Head of caudate nucleus (tissue), 42 donors: ENCODE measurements around the gene EPHA6.
A peak's percentile ranks its signal among the peaks of the same experiment; 100 is the strongest.
"Not testable (repeated sequence)": the region's sequence is repeated elsewhere in the genome, so short reads cannot be mapped to it uniquely, and the experiment has no call there.

ENCODE experiments used
- DNase-seq, 42 donors: peaks; one replicate each; pipeline versions ENCODE4 v3.0.0 to v3.0.0-alpha.2; 2020 to 2021; ENCODE audit warnings: mixed read lengths in 7 of 42
- intact Hi-C: fragments of 100-400 bp; cut with DNase I; formaldehyde crosslinking; loops from one replicate; pipeline ENCODE4 v1.15.0; 2022

EPHA6 gene

GRCh38 chr3:97353176-97353575 is 538.8 kb downstream of the EPHA6 start:
- intact Hi-C loops: no loop called here
- no peak for DNase-seq

- DNase-seq: peak in 8 of 42 donors; percentile 6 to 23 (median 12)
- intact Hi-C loops: no loop called here
Observed at GRCh38 chr3:97359977-97360376, 545.6 kb downstream of the EPHA6 start.

- intact Hi-C loops: no loop called here
- no peak for DNase-seq
Observed at GRCh38 chr3:97360804-97361203, 546.4 kb downstream of the EPHA6 start.

DNA sequence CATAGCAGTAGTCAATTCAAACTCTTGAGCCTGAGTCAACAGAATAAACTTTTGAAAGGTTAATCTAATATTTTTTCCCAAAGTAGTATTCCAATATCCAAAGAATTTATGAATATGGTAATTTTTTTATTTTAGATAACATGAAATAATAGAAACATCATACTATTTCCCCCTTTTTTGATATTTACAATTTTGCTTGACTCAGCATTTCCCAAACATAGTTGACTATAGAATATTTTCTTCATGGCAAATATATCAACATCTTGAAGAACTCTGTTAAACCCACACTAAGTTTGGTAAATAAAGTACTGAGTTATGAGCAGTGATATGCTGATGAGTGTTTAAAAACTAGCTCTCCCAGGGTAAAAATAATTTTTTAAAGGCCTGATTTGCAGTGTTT is 570.2 kb downstream of the EPHA6 start:
- no peak for DNase-seq
- intact Hi-C loops: no loop called here

DNA sequence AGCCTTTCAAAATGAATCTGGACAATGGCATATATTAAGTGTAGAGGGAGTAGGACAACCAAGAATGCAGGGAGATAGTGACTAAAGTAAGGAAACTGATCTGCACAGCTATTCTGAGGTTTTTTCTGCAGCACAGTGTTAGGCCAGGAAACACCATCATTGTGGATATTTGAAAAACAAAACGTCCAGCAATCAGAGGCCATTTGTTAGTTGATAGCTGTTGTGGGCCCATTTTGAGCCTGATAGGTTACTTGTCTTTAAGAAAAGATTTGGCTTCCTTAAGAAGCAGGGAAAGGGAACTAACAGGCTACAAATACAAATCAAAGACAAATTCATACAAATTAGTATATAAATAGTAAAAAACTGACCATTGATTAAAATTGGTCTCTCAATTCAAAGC is 574.4 kb downstream of the EPHA6 start:
- DNase-seq: no peak
- intact Hi-C loops: no loop called here

DNA sequence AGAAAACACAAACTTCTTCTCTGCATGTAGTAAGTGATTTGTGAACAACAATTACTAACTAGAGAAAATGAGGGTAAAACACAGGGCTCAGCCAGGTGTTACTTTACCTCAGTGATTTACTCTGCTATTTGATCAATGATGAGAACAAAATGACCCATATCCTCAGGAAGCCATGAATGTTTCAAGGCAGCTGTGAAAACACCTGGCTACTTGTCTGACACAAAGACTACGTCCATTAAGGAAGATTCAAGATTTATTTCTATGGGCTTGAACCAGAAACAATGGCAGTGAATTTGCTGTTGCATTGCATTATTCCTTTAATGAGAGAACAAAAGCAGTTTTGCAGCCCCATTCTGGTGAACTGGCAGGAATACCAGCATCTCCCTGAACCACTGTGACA is 575.5 kb downstream of the EPHA6 start:
- no peak for DNase-seq
- intact Hi-C loops: no loop called here

DNA sequence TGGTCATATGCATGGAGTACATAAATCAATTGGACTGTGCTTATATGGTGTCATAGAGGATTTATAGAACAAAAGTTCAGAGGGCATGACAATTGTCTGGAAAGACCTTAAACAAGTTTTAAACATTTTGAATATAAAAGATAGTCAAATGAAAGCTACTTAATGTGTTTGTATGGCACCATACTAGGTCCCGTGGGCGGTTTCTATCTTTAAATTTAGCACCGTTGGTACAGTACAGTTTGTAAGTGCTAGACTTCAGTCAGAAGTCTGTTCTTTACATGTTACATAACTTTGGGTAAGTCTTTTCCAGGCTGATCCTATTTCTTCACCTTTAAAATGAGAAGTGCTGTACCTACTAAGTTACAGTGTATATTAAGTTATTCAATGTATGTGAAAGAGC is 576.8 kb downstream of the EPHA6 start:
- intact Hi-C loops: no loop called here

GRCh38 chr3:97409612-97410011 is 595.2 kb downstream of the EPHA6 start:
- no peak for DNase-seq
- intact Hi-C loops: no loop called here

More for the DNA sequence above, 576.8 kb downstream of the EPHA6 start:
- DNase-seq: peak in 29 of 42 donors; percentile 4 to 75 (median 38)

DNA sequence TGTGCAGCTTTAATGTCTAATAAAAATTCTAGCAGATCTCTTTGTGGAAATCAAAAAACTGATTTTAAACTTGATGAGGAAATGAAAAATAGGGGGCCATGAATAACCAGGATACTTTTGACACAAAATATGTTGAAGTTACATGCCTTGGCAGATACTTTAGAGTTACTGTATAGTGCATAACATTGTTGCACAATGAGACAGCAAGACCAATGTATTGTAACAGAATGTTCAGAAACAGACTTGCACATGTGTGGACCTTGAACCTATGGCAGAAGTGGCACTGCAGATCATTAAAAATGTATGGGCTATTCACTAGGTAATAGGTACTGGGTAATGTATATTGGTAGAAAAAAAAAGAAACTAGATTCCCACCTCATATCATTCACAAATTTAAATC is 607.2 kb downstream of the EPHA6 start:
- intact Hi-C loops: no loop called here
- no peak for DNase-seq

DNA sequence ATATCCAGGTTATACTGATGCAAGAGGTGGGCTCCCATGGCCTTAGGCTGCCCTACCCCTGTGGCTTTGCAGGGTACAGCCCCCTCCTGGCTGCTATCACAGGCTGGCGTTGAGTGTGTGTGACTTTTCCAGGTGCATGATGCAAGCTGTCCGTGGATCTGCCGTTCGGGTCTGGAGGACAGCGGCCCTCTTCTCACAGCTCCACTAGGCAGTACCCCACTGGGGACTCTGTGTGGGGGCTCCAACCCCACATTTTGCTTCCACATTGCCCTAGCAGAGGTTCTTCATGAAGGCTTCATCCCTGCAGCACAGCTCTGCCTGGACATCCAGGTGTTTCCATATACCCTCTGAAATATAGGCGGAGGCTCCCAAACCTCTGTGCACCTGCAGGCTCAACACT is 610.6 kb downstream of the EPHA6 start:
- intact Hi-C loops: no loop called here
- DNase-seq: no peak

DNA sequence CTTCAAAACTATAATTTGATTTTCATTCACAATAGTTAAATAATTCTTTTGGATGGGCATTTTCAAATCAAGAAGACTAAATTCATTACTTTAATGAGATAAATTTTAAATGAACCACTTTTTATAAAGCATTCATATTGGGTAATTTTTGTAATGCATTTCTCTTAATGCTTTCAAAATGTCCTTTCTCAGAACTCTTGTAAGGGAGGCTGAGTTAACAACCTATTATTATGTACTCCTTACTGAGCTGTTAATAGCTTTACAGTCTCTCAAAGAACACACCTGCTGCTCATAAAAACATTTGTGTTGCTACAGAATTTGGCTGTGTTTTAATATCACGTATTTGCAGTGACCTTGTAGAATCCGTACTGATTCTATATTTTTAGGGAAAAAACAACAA is 616.2 kb downstream of the EPHA6 start:
- intact Hi-C loops: no loop called here

DNA sequence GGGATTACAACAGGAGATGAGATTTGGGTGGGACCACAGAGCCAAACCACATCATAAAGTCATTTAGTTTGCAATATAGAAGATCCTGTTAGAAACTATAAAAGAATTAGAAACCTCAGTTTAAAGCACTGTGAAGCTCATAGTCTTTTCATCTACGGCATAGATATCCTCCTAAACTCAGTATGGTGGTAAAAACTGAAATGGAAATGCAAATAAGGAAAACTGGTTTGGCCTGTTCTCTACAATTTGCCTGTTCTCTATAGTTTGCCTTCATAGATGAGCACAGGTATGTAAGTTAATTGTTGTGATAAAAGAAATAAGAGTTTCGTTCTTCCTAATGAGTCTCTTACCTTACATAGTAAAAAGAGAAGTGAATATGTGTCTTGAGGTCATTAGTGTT is 618.5 kb downstream of the EPHA6 start:
- intact Hi-C loops: no loop called here
- no peak for DNase-seq

More for the DNA sequence above, 616.2 kb downstream of the EPHA6 start:
- no peak for DNase-seq

GRCh38 chr3:97438131-97438530 is 623.7 kb downstream of the EPHA6 start:
- intact Hi-C loops: no loop called here
- DNase-seq: no peak

- intact Hi-C loops: no loop called here
Observed at GRCh38 chr3:97439373-97439772, 625.0 kb downstream of the EPHA6 start.

GRCh38 chr3:97464035-97464434 is 649.6 kb downstream of the EPHA6 start:
- DNase-seq: no peak
- intact Hi-C loops: no loop called here

More at GRCh38 chr3:97439373-97439772, 625.0 kb downstream of the EPHA6 start:
- no peak for DNase-seq

GRCh38 chr3:97470481-97470880 is 656.1 kb downstream of the EPHA6 start:
- intact Hi-C loops: no loop called here

DNA sequence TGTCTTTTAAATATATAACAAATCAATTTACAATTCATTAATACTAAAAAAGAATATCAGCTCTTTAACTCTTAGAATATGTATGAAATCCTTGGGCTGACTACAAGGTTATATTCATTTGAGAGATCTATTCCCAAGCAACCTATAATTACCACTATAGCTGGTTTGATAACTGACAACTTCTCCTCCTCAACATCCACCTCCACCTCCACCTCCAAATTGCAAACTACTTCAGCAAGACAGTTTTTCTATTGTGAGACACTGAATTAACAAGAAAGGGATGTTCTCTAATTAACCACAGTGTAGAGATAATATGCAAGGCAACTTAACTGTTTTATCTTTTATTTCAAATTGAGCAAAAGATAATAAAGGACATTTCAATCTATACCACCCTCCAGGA is 665.3 kb downstream of the EPHA6 start:
- intact Hi-C loops: no loop called here
- peak in 13 of 42 donors; percentile 2 to 56 (median 26) for DNase-seq

More at GRCh38 chr3:97470481-97470880, 656.1 kb downstream of the EPHA6 start:
- DNase-seq: no peak

DNA sequence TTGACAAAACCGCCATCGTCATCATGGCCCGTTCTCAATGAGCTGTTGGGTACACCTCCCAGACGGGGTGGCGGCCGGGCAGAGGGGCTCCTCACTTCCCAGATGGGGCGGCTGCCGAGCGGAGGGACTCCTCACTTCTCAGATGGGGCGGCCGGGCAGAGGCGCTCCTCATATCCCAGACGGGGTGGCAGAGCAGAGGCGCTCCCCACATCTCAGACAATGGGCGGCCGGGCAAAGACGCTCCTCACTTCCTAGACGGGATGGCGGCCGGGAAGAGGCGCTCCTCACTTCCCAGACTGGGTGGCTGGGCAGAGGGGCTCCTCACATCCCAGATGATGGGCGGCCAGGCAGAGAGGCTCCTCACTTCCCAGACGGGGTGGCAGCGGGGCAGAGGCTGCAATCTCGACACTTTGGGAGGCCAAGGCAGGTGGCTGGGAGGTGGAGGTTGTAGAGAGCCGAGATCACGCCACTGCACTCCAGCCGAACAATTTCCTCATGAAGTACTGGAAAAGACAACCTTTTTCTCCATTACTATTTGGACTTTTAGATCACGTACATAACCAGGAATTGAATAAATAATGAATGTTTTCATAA is 666.4 kb downstream of the EPHA6 start:
- intact Hi-C loops: not testable (repeated sequence)

DNA sequence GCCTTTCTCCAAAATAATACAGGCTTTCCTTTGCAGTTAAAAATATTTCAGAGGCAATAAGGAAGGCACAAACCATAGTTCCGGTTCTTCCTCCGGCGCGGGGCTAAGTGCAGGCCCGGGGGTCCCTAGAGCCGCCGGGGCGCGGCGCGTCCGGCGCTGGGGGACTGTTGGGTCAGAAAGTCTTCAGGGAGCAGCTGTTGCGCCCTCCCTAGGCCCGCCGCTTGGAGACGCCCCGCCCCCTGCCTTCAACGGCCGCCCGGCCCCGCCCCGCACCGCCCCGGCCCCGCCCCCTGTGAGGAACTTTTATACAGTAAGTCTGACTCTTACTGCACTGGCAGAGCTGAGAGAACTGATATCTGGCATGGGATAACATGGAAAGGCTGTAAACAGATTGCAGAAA is 667.0 kb downstream of the EPHA6 start:
- intact Hi-C loops: no loop called here
- no peak for DNase-seq

More for the DNA sequence above, 666.4 kb downstream of the EPHA6 start:
- DNase-seq: not testable (repeated sequence)

GRCh38 chr3:97485206-97485605 is 670.8 kb downstream of the EPHA6 start:
- no peak for DNase-seq

GRCh38 chr3:97487587-97487986 is 673.2 kb downstream of the EPHA6 start:
- DNase-seq: no peak
- intact Hi-C loops: no loop called here

More at GRCh38 chr3:97485206-97485605, 670.8 kb downstream of the EPHA6 start:
- intact Hi-C loops: no loop called here

DNA sequence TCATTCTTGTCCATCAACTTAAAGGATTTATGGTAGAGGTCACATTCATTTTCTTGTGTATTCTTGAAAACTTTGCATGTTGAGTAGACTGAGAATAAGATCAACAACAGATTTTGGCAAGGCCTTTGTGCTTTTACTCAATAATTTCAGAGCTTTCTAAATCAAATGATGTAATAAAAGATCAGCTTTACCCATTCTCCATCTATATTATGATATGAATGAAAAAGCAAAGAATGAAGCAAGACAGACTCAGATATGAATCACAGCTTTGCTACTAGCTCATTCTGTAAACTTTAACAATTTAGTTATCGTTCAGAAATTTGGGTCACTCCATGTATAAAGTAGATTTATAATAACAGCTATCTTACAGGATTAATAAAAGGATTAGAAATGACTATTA is 674.3 kb downstream of the EPHA6 start:
- intact Hi-C loops: no loop called here

More for the DNA sequence above, 674.3 kb downstream of the EPHA6 start:
- DNase-seq: no peak
